ENCODE results near the gene GPA33.

Gene GPA33

GRCh38 chr1:167083871-167084270 lies 6.3 kb downstream of the GPA33 start:
- DNase-seq = no peak

- no peak for DNase-seq
Observed at GRCh38 chr1:167083066-167083665, 7.0 kb downstream of the GPA33 start.

- DNase-seq = no peak
Observed at GRCh38 chr1:167082511-167083027, 7.6 kb downstream of the GPA33 start.

GRCh38 chr1:167081594-167082156 lies 8.5 kb downstream of the GPA33 start:
- DNase-seq = no peak

GRCh38 chr1:167077868-167078210 lies 12.3 kb downstream of the GPA33 start:
- no peak for DNase-seq

- DNase-seq = no peak
Observed at GRCh38 chr1:167077128-167077867, 12.9 kb downstream of the GPA33 start.

GRCh38 chr1:167076136-167076710 lies 14.0 kb downstream of the GPA33 start:
- no peak for DNase-seq

GRCh38 chr1:167071286-167071685 lies 18.9 kb downstream of the GPA33 start:
- no peak for DNase-seq

- no peak for DNase-seq
Observed at GRCh38 chr1:167068761-167069160, 21.4 kb downstream of the GPA33 start.

GRCh38 chr1:167067904-167068303 lies 22.3 kb downstream of the GPA33 start:
- DNase-seq = no peak

- DNase-seq = peak; percentile 44
Observed at GRCh38 chr1:167066333-167067122, 23.6 kb downstream of the GPA33 start.

GRCh38 chr1:167065471-167065870 lies 24.7 kb downstream of the GPA33 start:
- no peak for DNase-seq

- DNase-seq = no peak
Observed at GRCh38 chr1:167064621-167065020, 25.6 kb downstream of the GPA33 start.

GRCh38 chr1:167061073-167061464 lies 29.1 kb downstream of the GPA33 start:
- no peak for DNase-seq

- no peak for DNase-seq
Observed at GRCh38 chr1:167060141-167061072, 29.8 kb downstream of the GPA33 start.

GRCh38 chr1:167059809-167060107 lies 30.4 kb downstream of the GPA33 start:
- DNase-seq = no peak

- DNase-seq = peak; percentile 53
Observed at GRCh38 chr1:167059045-167059808, 30.9 kb downstream of the GPA33 start.

GRCh38 chr1:167057241-167057688 lies 32.9 kb downstream of the GPA33 start:
- peak; percentile 66 for DNase-seq

GRCh38 chr1:167056529-167057231 lies 33.5 kb downstream of the GPA33 start:
- no peak for DNase-seq

- DNase-seq = no peak
Observed at GRCh38 chr1:167054946-167055630, 35.1 kb downstream of the GPA33 start.

Measured in DMS79 treated with DMSO at 0.1 percent for 48 hours (cell line).